IMR-90 (cell line): Measurements from ENCODE around the gene CCDC107. TPM values are rescaled to one million over a fixed set of nuclear protein-coding genes. Genes with fewer than 3 reads are reported as not detected.
"Not testable (repeated sequence)": the region's sequence is repeated elsewhere in the genome, so short reads cannot be mapped to it uniquely, and the experiment has no call there.

ENCODE experiments used
- ATAC-seq: fragments of 200-7000 bp; cut with Tn5 transposase; 2 replicates; pipeline ENCODE4 v1.9.1; 2020; ENCODE audit warnings: low read depth, mild to moderate bottlenecking, moderate library complexity
- BruUV-seq: library from RNA; stranded (reverse); fragments of 400-500 nt; replicated peaks from 2 replicates; lab custom pipeline; 2021; lab: Mats Ljungman, UMichigan
- CTCF ChIA-PET: fragments of 300-600 bp; formaldehyde crosslinking; extraction: SDS; loops from one replicate; lab custom pipeline; 2021; ENCODE audit warnings: antibody characterized with exemption; lab: Yijun Ruan, JAX
- POLR2A ChIA-PET: fragments of 300-600 bp; sonication (Branson Sonifier 250); formaldehyde crosslinking; loops from one replicate; lab custom pipeline; 2022; ENCODE audit warnings: antibody characterized with exemption; ENCODE audit not compliant: unreplicated experiment; lab: Charles Lee
- DNase-seq: peaks from one replicate; pipeline ENCODE4 v3.0.0; 2013
- H2AFZ ChIP-seq: replicated peaks from 2 replicates; pipeline ENCODE3; 2013; ENCODE audit warnings: low read length, mild to moderate bottlenecking; ENCODE audit not compliant: poor library complexity
- H2AK5ac ChIP-seq: 2 replicates; pipeline ENCODE4 v1.6.1; 2013; ENCODE audit warnings: low read depth, low read length, inconsistent platforms
- H2AK9ac ChIP-seq: replicated peaks from 2 replicates; pipeline ENCODE3; 2013; ENCODE audit warnings: mild to moderate bottlenecking, low read depth, low read length, moderate library complexity; ENCODE audit not compliant: poor library complexity
- H2BK120ac ChIP-seq: 2 replicates; pipeline ENCODE4 v1.6.1; 2013; ENCODE audit warnings: low read depth, low read length, inconsistent platforms
- H2BK15ac ChIP-seq: 3 replicates; pipeline ENCODE4 v1.6.1; 2013; ENCODE audit warnings: low read depth, low read length, inconsistent platforms
- H2BK20ac ChIP-seq: 2 replicates; pipeline ENCODE4 v1.6.1; 2013; ENCODE audit warnings: low read depth, mild to moderate bottlenecking, inconsistent platforms, low read length, moderate library complexity
- H2BK5ac ChIP-seq: 2 replicates; pipeline ENCODE4 v1.6.1; 2013; ENCODE audit warnings: mild to moderate bottlenecking, low read depth, low read length, inconsistent platforms; ENCODE audit not compliant: poor library complexity, severe bottlenecking
- H3K14ac ChIP-seq: replicated peaks from 2 replicates; pipeline ENCODE4 v1.6.1; 2013; ENCODE audit warnings: low read depth, low read length, inconsistent platforms
- H3K18ac ChIP-seq: 2 replicates; pipeline ENCODE4 v1.6.1; 2013; ENCODE audit warnings: low read depth, low read length, control low read depth
- H3K23ac ChIP-seq: 2 replicates; pipeline ENCODE4 v1.6.1; 2013; ENCODE audit warnings: low read depth, low read length, inconsistent platforms
- H3K27ac ChIP-seq: 2 replicates; pipeline ENCODE4 v1.5.1; 2013; ENCODE audit warnings: mild to moderate bottlenecking, control low read depth, low read length; ENCODE audit not compliant: insufficient read depth
- H3K27me3 ChIP-seq: 2 replicates; pipeline ENCODE4 v1.6.1; 2013; ENCODE audit warnings: low read length; ENCODE audit not compliant: control insufficient read depth, insufficient read depth
- H3K36me3 ChIP-seq: 2 replicates; pipeline ENCODE4 v1.6.1; 2013; ENCODE audit warnings: low read length, mixed read lengths; ENCODE audit not compliant: control insufficient read depth, insufficient read depth
- H3K4ac ChIP-seq: 2 replicates; pipeline ENCODE4 v1.6.1; 2013; ENCODE audit warnings: low read depth, low read length, inconsistent platforms
- H3K4me1 ChIP-seq: 2 replicates; pipeline ENCODE4 v1.6.1; 2013; ENCODE audit warnings: low read length, mixed read lengths; ENCODE audit not compliant: control insufficient read depth, insufficient read depth
- H3K4me2 ChIP-seq: 2 replicates; pipeline ENCODE4 v1.6.1; 2013; ENCODE audit warnings: low read depth, mild to moderate bottlenecking, control low read depth, low read length, moderate library complexity
- H3K4me3 ChIP-seq: 2 replicates; pipeline ENCODE4 v1.5.1; 2013; ENCODE audit warnings: low read depth, mild to moderate bottlenecking, control low read depth, low read length, moderate library complexity; ENCODE audit not compliant: insufficient read depth
- H3K56ac ChIP-seq: 2 replicates; pipeline ENCODE4 v1.6.1; 2013; ENCODE audit warnings: low read length, inconsistent platforms; ENCODE audit not compliant: insufficient read depth; ENCODE audit errors: extremely low read depth
- H3K79me1 ChIP-seq, 2 experiments: 2 replicates each; pipeline ENCODE4 v1.6.1; 2013; ENCODE audit warnings: low read length in 2 of 2, inconsistent platforms in 1 of 2, low read depth in 1 of 2
- H3K9ac ChIP-seq: 2 replicates; pipeline ENCODE4 v1.6.1; 2013; ENCODE audit warnings: low read depth, low read length, control low read depth
- H3K9me1 ChIP-seq: 2 replicates; pipeline ENCODE4 v1.6.1; 2013; ENCODE audit warnings: low read length, inconsistent platforms; ENCODE audit not compliant: insufficient read depth
- H3K9me3 ChIP-seq: 2 replicates; pipeline ENCODE4 v1.6.1; 2013; ENCODE audit warnings: low read length; ENCODE audit not compliant: control insufficient read depth, insufficient read depth
- H4K20me1 ChIP-seq: 2 replicates; pipeline ENCODE4 v1.6.1; 2013; ENCODE audit warnings: low read length, inconsistent platforms; ENCODE audit not compliant: insufficient read depth
- H4K5ac ChIP-seq: 2 replicates; pipeline ENCODE4 v1.6.1; 2013; ENCODE audit warnings: mild to moderate bottlenecking, low read depth, low read length, control low read depth
- H4K8ac ChIP-seq, 2 experiments: 2 replicates each; pipeline ENCODE4 v1.6.1; 2013; ENCODE audit warnings: low read depth in 2 of 2, low read length in 2 of 2, control low read depth in 1 of 2, inconsistent platforms in 1 of 2
- H4K91ac ChIP-seq: 2 replicates; pipeline ENCODE4 v1.6.1; 2013; ENCODE audit warnings: low read depth, low read length, inconsistent platforms; ENCODE audit not compliant: insufficient read depth
- WGBS, 2 experiments: methylation state at CpG; one replicate each; pipeline versions ENCODE4 v1.1.5 to v1.1.7; 2013; ENCODE audit warnings: missing lambda C conversion rate in 2 of 2; ENCODE audit not compliant: insufficient read length in 1 of 2; ENCODE audit errors: extremely low coverage in 2 of 2; 5-methylcytosine and 5-hydroxymethylcytosine counted together
- dilution Hi-C: fragments of 300-500 bp; cut with HindIII; formaldehyde crosslinking; loops from one replicate; pipeline ENCODE4 v1.14.3; 2018; ENCODE audit warnings: low sequenced_read_pairs; ENCODE audit not compliant: unreplicated experiment
- in situ Hi-C: fragments of 300-500 bp; cut with MboI; formaldehyde crosslinking; loops from 3 replicates; pipeline ENCODE4 v1.14.3; 2019; ENCODE audit warnings: low sequenced_read_pairs, inconsistent platforms, mixed read lengths
- intact Hi-C: fragments of 100-400 bp; cut with micrococcal nuclease; formaldehyde crosslinking; loops from 2 replicates; pipeline ENCODE4 v1.10.0; 2022
- polyA plus RNA-seq, 3 experiments: library from polyadenylated mRNA; depleted of rRNA; stranded (reverse); fragments of >200 nt; gene quantifications; 2 replicates each; pipeline ENCODE4 v1.2.3, GENCODE V29; 2012; ENCODE audit warnings: low replicate concordance in 1 of 3
- total RNA-seq: library from RNA; depleted of rRNA; stranded (reverse); fragments of >200 nt; gene quantifications from 2 replicates; pipeline ENCODE4 v1.2.3, GENCODE V29; 2012

The CCDC107 gene
- total and polyA plus RNA-seq, 2 of the 4 experiments (the other 2 are of a cell fraction) = 6.8 to 21.1 TPM

DNA sequence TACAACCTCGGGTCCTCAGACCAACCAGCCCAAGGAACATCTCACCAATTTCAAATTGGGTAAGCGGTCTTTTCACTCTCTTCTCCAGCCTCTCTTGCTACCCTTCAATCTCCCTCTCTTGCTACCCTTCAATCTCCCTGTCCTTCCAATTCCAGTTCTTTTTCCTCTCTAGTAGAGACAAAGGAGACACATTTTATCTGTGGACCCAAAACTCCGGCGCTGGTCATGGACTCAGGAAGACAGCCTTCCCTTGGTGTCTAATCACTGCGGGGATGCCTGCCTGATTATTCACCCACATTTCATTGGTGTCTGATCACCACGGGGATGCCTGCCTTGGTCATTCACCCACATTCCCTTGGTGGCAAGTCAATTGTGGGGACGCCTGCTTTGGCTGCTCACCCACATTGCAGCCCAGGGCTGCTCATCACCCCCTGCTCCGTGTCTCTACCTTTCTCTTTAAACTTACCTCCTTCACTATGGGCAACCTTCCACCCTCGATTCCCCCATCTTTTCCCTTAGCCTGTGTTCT lies 20.6 kb upstream of the CCDC107 start:
- H3K27me3 ChIP-seq, H2AK9ac ChIP-seq, H2BK20ac ChIP-seq, H2AK5ac ChIP-seq, H4K5ac ChIP-seq, CTCF ChIA-PET, H3K4me2 ChIP-seq, H2BK15ac ChIP-seq, H3K14ac ChIP-seq, ATAC-seq, H3K23ac ChIP-seq, H3K79me1 ChIP-seq, H3K9ac ChIP-seq, DNase-seq, intact Hi-C loops, POLR2A ChIA-PET, H4K91ac ChIP-seq, H3K4me3 ChIP-seq, H3K56ac ChIP-seq, H3K9me1 ChIP-seq, H3K4me1 ChIP-seq, H3K9me3 ChIP-seq, BruUV-seq, H4K20me1 ChIP-seq, H3K18ac ChIP-seq, H2AFZ ChIP-seq, H2BK5ac ChIP-seq, H3K27ac ChIP-seq, H3K4ac ChIP-seq, H3K36me3 ChIP-seq, in situ Hi-C loops, H4K8ac ChIP-seq, H2BK120ac ChIP-seq, dilution Hi-C loops: not testable (repeated sequence)
- 76% methylated on average over 5 of the region's 9 CpGs; no CpG with 5 or more reads in 1 of the 2 experiments for WGBS, 2 experiments

DNA sequence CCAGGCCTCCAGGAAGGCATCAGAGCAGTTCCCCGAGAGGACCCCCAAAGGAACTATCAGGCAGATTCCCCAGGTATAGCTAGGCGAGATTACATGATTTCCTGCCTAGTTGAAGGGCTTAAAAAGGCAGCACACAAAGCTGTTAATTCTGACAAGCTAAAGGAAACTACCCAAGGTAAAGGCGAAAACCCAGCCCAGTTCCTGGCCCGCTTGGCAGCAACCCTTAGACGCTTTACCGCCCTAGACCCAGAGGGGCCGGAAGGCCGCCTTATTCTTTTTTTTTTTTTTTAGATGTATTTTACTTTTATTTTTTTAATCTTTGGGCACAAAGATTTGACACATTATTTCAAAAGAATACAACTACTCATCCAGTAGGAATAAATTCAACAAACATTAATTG lies 19.3 kb upstream of the CCDC107 start:
- H3K27me3 ChIP-seq, H3K4ac ChIP-seq, H2BK20ac ChIP-seq, DNase-seq, H4K8ac ChIP-seq, H3K4me3 ChIP-seq, H3K9ac ChIP-seq, H4K5ac ChIP-seq, H3K36me3 ChIP-seq, H2AK9ac ChIP-seq, H2AK5ac ChIP-seq, ATAC-seq, H3K18ac ChIP-seq, H3K79me1 ChIP-seq, BruUV-seq, in situ Hi-C loops, dilution Hi-C loops, H2AFZ ChIP-seq, H4K20me1 ChIP-seq, POLR2A ChIA-PET, H3K4me2 ChIP-seq, H3K9me3 ChIP-seq, H3K27ac ChIP-seq, H3K9me1 ChIP-seq, H3K4me1 ChIP-seq, H2BK120ac ChIP-seq, intact Hi-C loops, H2BK15ac ChIP-seq, H3K14ac ChIP-seq, H2BK5ac ChIP-seq, H3K23ac ChIP-seq, H4K91ac ChIP-seq, H3K56ac ChIP-seq: not testable (repeated sequence)
- WGBS, 2 experiments = no CpG with 5 or more reads among the region's 8 CpGs
- CTCF ChIA-PET = interaction anchor here (1.0 kb wide), 1 partner anchor 10 kb away, joined by 3 read pairs; no protein-coding TSS in a partner anchor
